SK-N-MC (cell line): Measurements from ENCODE around the gene CENPL.
A peak's percentile ranks its signal among the peaks of the same experiment; 100 is the strongest.
"Not testable (repeated sequence)": the region's sequence is repeated elsewhere in the genome, so short reads cannot be mapped to it uniquely, and the experiment has no call there.

Experiments
- DNase-seq: peaks from one replicate; pipeline ENCODE4 v3.0.0-alpha.2; 2011; ENCODE audit warnings: low read depth, low spot score
- H3K27ac ChIP-seq: fragments of 200-600 bp; sonication (generic); 2 replicates; pipeline ENCODE4 v1.5.1; 2016; ENCODE audit warnings: mixed run types
- H3K36me3 ChIP-seq: fragments of 200-600 bp; sonication (generic); 2 replicates; pipeline ENCODE4 v1.6.1; 2017; ENCODE audit warnings: antibody characterized with exemption, low read length, mixed read lengths; ENCODE audit not compliant: insufficient read depth
- H3K4me3 ChIP-seq: fragments of 200-600 bp; sonication (generic); 2 replicates; pipeline ENCODE4 v1.5.1; 2016
- H3K9ac ChIP-seq: fragments of 200-600 bp; sonication (generic); 2 replicates; pipeline ENCODE4 v1.8.0; 2017; ENCODE audit warnings: mixed run types, mixed read lengths; ENCODE audit not compliant: insufficient read length
- H3K9me3 ChIP-seq: fragments of 200-600 bp; sonication (generic); 2 replicates; pipeline ENCODE4 v1.6.1; 2017; ENCODE audit warnings: low read depth, mild to moderate bottlenecking, antibody characterized with exemption, low read length, moderate library complexity, mixed read lengths
- EZH2 ChIP-seq: fragments of 200-600 bp; sonication (generic); IDR thresholded peaks from one replicate; pipeline ENCODE4 v1.6.1; 2017; ENCODE audit warnings: antibody characterized with exemption
- FOXP2 ChIP-seq: optimal IDR thresholded peaks from 2 replicates; pipeline ENCODE3; 2011; ENCODE audit warnings: mild to moderate bottlenecking, moderate library complexity; ENCODE audit not compliant: insufficient read depth; ENCODE audit errors: extremely low read length, control extremely low read depth
- POLR2AphosphoS5 ChIP-seq: IDR thresholded peaks from 2 replicates; pipeline ENCODE4 v1.6.1; 2012; ENCODE audit warnings: mild to moderate bottlenecking, low read depth, low read length, borderline replicate concordance

Gene CENPL

GRCh38 chr1:173867141-173867752, 42.6 kb upstream of the CENPL start:
- no peak for DNase-seq
- TF ChIP-seq POLR2AphosphoS5, result no peak; the same call in 1 of the 2 replicates
- TF ChIP-seq EZH2, result no peak
- no peak for TF ChIP-seq FOXP2
- Histone ChIP-seq H3K27ac (peak overlapping the region; percentile 96), H3K9ac (peak overlapping the region; percentile 99), H3K4me3 (peak overlapping the region; percentile 99), H3K36me3 (peaks cover 67% of the 10 kb centered on the region), H3K9me3 (no peaks in the 10 kb centered on the region)

GRCh38 chr1:173866413-173867115, 41.9 kb upstream of the CENPL start:
- Histone ChIP-seq H3K27ac (peak overlapping the region; percentile 96), H3K4me3 (peak overlapping the region; percentile 99), H3K9ac (peak overlapping the region; percentile 99), H3K36me3 (peaks cover 66% of the 10 kb centered on the region), H3K9me3 (no peaks in the 10 kb centered on the region)
- no peak for DNase-seq
- TF ChIP-seq EZH2 (no peak), POLR2AphosphoS5 (peak; percentile 35)

- no peak for TF ChIP-seq FOXP2
- TF ChIP-seq EZH2, result no peak
- peak; percentile 50 for TF ChIP-seq POLR2AphosphoS5
- peak overlapping the region; percentile 99 for H3K4me3 ChIP-seq
- DNase-seq, result no peak
- H3K27ac ChIP-seq, result peak overlapping the region; percentile 96
- H3K9me3 ChIP-seq, result no peaks in the 10 kb centered on the region
- peak overlapping the region; percentile 99 for H3K9ac ChIP-seq
- H3K36me3 ChIP-seq, result peaks cover 61% of the 10 kb centered on the region
Observed at GRCh38 chr1:173865468-173866164, 40.9 kb upstream of the CENPL start.

GRCh38 chr1:173864179-173864867, 39.6 kb upstream of the CENPL start:
- Histone ChIP-seq H3K36me3 (peaks cover 63% of the 10 kb centered on the region), H3K4me3 (peak overlapping the region; percentile 99), H3K27ac (peak overlapping the region; percentile 96), H3K9me3 (no peaks in the 10 kb centered on the region), H3K9ac (peak overlapping the region; percentile 99)
- no peak for DNase-seq
- no peak for TF ChIP-seq EZH2
- no peak; the same call in 1 of the 2 replicates for TF ChIP-seq POLR2AphosphoS5
- TF ChIP-seq FOXP2, result no peak

- Histone ChIP-seq H3K36me3 (peaks cover 63% of the 10 kb centered on the region), H3K9me3 (no peaks in the 10 kb centered on the region), H3K9ac (peak overlapping the region; percentile 48), H3K27ac (peak overlapping the region; percentile 96), H3K4me3 (peak overlapping the region; percentile 99)
- DNase-seq, result no peak
- TF ChIP-seq EZH2, result no peak
- TF ChIP-seq POLR2AphosphoS5, result no peak
Observed at GRCh38 chr1:173863224-173864161, 38.8 kb upstream of the CENPL start.

GRCh38 chr1:173862769-173863223, 38.1 kb upstream of the CENPL start:
- Histone ChIP-seq H3K36me3 (peaks cover 67% of the 10 kb centered on the region), H3K9me3 (no peaks in the 10 kb centered on the region), H3K9ac (no peak overlapping the region), H3K4me3 (no peak overlapping the region), H3K27ac (peak overlapping the region; percentile 96)
- DNase-seq, result no peak
- TF ChIP-seq FOXP2, result no peak
- TF ChIP-seq EZH2, result no peak
- no peak; the same call in 1 of the 2 replicates for TF ChIP-seq POLR2AphosphoS5

- TF ChIP-seq POLR2AphosphoS5, result peak; percentile 40; the same call in 1 of the 2 replicates
- not testable (repeated sequence) for DNase-seq, H3K4me3 ChIP-seq, H3K9me3 ChIP-seq, H3K9ac ChIP-seq
- Histone ChIP-seq H3K36me3 (peaks cover 69% of the 10 kb centered on the region), H3K27ac (peak overlapping the region; percentile 96; the same call in 1 of the 2 replicates)
Observed at GRCh38 chr1:173862146-173862768, 37.6 kb upstream of the CENPL start.
